Stimulated activated naive B cell treated with anti-CD40 and anti-IgM and Interleukin-4, amounts not matched to agents 10 μg/mL and 1 μg/mL and 100 μg/mL, for 72 hours (primary cell): Measurements from ENCODE around the gene BIRC5.
"Not testable (repeated sequence)": the region's sequence is repeated elsewhere in the genome, so short reads cannot be mapped to it uniquely, and the experiment has no call there.

Source experiments
- ATAC-seq, 2 donors: fragments of 150-1000 bp; cut with Tn5 transposase; replicated peaks; 2 replicates each; pipeline ENCODE4 v1.10.0; 2021; ENCODE audit warnings: moderate library complexity in 1 of 2
- DNase-seq: peaks from one replicate; pipeline ENCODE4 v3.0.0; 2021
- H3K27ac Mint-ChIP-seq: one replicate; pipeline ENCODE4 v1.8.0; 2022; ENCODE audit warnings: mild to moderate bottlenecking, mixed read lengths
- H3K27me3 Mint-ChIP-seq, 2 donors: one replicate each; pipeline ENCODE4 v1.8.0; 2022; ENCODE audit warnings: mixed read lengths in 2 of 2
- H3K36me3 Mint-ChIP-seq, 2 donors: one replicate each; pipeline ENCODE4 v1.8.0; 2022; ENCODE audit warnings: mixed read lengths in 2 of 2, mild to moderate bottlenecking in 1 of 2
- H3K4me1 Mint-ChIP-seq, 2 donors: one replicate each; pipeline ENCODE4 v1.8.0; 2022; ENCODE audit warnings: mixed read lengths in 2 of 2, mild to moderate bottlenecking in 1 of 2
- H3K4me3 Mint-ChIP-seq, 2 donors: one replicate each; pipeline ENCODE4 v1.8.0; 2022; ENCODE audit warnings: mild to moderate bottlenecking in 2 of 2, mixed read lengths in 2 of 2, moderate library complexity in 1 of 2
- H3K9me3 Mint-ChIP-seq, 2 donors: one replicate each; pipeline ENCODE4 v1.8.0; 2022; ENCODE audit warnings: mixed read lengths in 2 of 2, mild to moderate bottlenecking in 1 of 2

Gene BIRC5

DNA sequence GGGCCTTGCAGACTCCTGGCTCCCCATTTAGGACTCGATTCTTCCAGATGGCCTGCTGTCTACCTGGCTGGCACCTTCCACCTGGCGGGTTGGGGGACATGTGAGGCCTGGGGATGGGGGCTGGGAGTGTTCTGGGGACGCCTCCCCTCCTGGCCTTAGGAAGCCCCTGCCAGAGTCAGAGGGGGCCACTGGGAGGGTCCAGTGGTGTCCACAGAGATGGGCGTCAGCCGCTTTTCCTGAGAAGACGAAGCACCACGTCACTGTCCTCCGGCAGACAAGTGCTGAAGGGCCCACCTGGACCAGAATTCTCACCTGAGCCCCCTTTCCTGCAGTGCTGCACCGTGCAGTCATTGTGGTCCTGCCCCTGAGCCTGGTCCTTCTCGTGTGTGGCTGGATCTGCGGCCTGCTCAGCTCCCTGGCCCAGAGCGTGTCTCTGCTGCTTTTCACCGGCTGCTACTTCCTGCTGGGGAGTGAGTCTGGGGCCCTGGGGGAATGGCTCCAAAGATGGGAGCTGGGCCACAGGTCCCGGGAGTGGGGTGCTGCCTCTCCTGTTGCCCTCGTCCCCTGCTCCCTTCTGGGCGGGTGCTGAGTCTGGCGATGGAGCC lies 20.3 kb downstream of the BIRC5 start:
- no peaks in the 10 kb centered on the region for H3K9me3 Mint-ChIP-seq
- H3K4me3 Mint-ChIP-seq = no peak overlapping the region
- ATAC-seq (no peak), DNase-seq (no peak)
- H3K27ac Mint-ChIP-seq = no peak overlapping the region
- peaks cover 42 to 52% of the 10 kb centered on the region in 2 donors for H3K27me3 Mint-ChIP-seq
- H3K36me3 Mint-ChIP-seq = peaks cover 0 to 1% of the 10 kb centered on the region in 2 donors
- H3K4me1 Mint-ChIP-seq = peaks cover 17 to 26% of the 10 kb centered on the region in 2 donors

DNA sequence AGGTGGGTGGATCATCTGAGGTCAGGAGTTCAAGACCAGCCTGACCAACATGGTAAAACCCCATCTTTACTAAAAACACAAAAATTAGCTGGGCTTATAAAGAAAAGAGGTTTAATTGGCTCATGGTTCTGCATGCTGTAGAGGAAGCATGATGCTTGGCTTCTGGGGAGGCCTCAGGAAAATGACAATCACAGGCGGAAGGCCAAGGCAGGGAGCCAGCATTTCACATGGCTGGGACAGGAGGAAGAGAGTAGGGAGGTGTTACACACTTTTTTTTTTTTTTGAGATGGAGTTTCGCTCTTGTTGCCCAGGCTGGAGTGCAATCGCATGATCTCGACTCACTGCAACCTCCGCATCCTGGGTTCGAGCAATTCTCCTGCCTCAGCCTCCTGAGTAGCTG lies 21.0 kb downstream of the BIRC5 start:
- not testable (repeated sequence) for ATAC-seq, H3K27ac Mint-ChIP-seq, H3K9me3 Mint-ChIP-seq, H3K36me3 Mint-ChIP-seq, H3K4me3 Mint-ChIP-seq, DNase-seq
- Mint-ChIP-seq H3K27me3 (peaks cover 42 to 45% of the 10 kb centered on the region in 2 donors), H3K4me1 (peaks cover 19 to 33% of the 10 kb centered on the region in 2 donors)

DNA sequence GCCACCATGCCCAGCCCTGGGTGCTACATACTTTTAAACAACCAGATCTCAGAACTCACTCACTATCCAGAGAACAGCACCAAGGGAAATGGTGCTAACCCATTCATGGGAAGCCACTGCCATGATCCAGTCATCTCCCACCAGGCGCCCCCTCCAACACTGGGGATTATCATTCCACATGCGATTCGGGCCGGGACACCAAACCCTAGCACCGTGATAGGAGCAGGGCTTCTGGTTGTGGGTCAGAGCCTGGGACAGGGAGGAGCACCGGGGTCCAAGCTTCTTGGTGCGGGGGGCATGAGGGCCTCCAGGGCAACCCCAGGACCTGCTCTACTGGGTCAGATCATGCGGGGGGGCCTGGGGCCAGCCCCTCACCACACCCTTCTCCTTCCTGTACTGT lies 21.8 kb downstream of the BIRC5 start:
- Mint-ChIP-seq H3K4me3 (no peak overlapping the region), H3K4me1 (peaks cover 16 to 36% of the 10 kb centered on the region in 2 donors), H3K9me3 (no peaks in the 10 kb centered on the region), H3K27ac (no peak overlapping the region), H3K36me3 (peaks cover 0 to 1% of the 10 kb centered on the region in 2 donors), H3K27me3 (peaks cover 35 to 36% of the 10 kb centered on the region in 2 donors)
- no peak for DNase-seq
- no peak for ATAC-seq

DNA sequence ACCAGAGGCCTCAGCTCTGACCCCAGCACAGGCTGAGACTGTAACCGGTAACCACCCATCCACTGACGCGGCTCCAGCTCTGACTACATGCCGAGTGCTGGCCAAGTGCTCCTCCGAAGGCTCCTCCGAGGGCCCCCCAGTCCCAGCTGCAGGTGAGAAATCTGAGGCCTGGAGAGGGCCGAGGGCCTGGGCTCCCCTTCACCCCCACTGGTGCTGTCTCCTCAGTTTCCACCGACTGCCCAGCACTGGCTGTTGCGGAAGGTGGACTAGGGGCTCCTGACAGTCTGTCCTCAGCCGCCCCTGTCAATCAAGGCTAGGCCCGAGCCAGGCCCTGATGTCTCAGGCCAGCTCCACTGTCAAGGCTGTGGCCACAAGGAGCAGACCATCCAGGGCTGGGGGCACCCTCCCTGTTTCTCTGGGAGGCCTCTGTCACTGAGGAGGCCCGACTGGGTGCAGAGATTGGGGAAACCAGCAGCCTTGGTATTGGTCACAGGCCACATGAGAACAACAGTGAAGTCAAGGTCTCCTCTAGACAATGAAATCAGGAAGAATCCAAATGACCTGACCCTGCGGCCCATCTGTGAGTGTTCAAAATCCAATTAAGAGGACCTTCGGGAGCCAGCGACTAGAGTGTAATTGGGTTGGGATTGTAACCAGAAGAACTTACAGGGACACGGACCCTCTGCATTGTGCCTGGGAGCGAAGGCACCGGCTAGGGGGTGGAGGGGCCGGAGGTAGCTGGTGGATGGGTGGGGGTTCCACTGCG lies 22.5 kb downstream of the BIRC5 start:
- peak overlapping the region; percentile 51 for H3K27ac Mint-ChIP-seq
- ATAC-seq = no peak
- H3K27me3 Mint-ChIP-seq = peaks cover 28 to 30% of the 10 kb centered on the region in 2 donors
- H3K4me3 Mint-ChIP-seq = no peak overlapping the region
- DNase-seq = no peak
- peaks cover 0 to 2% of the 10 kb centered on the region in 2 donors for H3K9me3 Mint-ChIP-seq
- peaks cover 0 to 1% of the 10 kb centered on the region in 2 donors for H3K36me3 Mint-ChIP-seq
- H3K4me1 Mint-ChIP-seq = peaks cover 17 to 35% of the 10 kb centered on the region in 2 donors

DNA sequence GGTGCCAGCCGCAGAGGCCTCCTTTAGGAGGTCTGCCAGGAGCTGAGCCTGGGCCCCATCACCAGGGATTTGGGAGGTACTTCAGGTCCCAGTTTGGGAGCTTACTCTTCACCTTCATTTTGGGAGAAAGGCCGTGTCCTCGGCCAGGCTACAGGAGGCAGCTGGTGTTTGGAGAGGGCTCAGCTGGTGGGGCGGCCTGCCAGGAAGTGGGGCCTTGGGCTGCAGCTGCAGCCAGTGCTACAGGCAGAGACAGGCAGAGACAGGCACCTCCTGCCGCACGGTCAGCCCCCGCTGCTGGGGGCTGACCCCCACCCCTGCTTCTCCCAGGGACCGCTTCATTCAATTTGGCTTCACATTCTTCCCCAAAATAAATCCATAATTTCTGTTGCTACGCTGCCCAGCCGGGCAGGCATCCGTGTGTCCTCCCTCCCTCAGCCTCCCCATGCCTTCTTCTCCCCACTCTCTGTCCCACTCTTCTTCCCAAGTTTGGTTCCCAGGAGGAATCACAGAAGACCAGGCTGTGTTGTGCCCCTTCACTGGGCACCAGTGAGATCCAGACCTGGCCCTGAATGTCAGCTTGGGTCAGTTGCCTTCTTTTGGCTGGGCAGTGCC lies 23.5 kb downstream of the BIRC5 start:
- Mint-ChIP-seq H3K27me3 (peaks cover 20% of the 10 kb centered on the region in 2 donors), H3K36me3 (peaks cover 0 to under 1% of the 10 kb centered on the region in 2 donors), H3K4me1 (peaks cover 20 to 35% of the 10 kb centered on the region in 2 donors), H3K4me3 (no peak overlapping the region), H3K27ac (no peak overlapping the region), H3K9me3 (peaks cover 0 to 3% of the 10 kb centered on the region in 2 donors)
- ATAC-seq (no peak), DNase-seq (no peak)

DNA sequence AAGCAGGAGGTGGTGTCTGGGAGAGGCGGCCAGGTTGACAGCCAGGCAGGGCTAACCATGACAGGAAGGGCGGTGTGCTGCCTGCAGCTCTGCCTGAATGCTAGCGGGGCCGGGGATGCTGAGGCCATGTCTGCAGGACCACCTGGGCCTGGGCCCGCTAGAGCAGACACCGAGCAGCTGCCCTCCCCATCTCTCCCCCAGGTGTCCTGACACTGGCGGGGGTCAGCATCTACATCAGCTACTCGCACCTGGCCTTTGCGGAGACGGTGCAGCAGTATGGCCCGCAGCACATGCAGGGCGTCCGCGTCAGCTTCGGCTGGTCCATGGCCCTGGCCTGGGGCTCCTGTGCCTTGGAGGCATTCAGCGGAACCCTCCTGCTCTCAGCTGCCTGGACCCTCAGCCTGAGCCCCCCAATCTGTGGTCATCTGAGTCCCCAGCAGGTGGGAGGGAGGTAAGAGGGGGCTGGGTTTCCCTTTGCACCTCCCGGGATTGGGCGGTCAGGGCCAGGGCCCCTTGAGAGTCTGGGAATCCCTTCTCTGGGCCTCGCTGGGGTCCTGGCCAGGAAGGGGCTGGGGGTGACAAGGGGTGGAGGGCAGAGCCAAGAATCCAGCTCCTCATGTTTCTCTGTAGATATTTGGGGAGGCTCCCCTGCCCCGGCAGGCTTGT lies 24.9 kb downstream of the BIRC5 start:
- DNase-seq (no peak), ATAC-seq (no peak)
- Mint-ChIP-seq H3K27me3 (peaks cover 9 to 11% of the 10 kb centered on the region in 2 donors), H3K36me3 (no peaks in the 10 kb centered on the region), H3K4me1 (peaks cover 22 to 37% of the 10 kb centered on the region in 2 donors), H3K4me3 (no peak overlapping the region), H3K9me3 (peaks cover 3% of the 10 kb centered on the region in 2 donors), H3K27ac (no peak overlapping the region)

DNA sequence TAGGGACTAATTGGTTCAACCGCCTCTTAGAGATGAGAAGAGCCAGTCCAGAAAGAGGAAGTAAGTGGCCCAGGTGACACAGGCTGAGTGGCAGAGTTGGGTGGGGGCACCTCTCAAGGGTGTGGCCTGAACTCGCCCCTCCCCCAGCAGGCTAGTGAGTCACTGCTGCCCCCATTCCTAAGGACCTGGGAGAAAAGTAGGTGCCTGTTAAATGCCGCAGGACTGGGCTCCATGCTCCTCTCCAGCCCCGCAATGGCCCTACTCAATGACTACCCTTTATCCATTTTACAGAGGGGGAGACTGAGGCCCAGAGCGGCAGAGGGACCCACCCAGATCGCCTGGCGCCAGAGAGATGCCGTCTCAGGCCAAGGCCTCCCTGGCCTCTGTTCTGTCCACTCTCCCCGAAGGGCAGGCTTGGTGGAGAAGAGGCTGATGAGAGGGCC lies 25.5 kb downstream of the BIRC5 start:
- Mint-ChIP-seq H3K27me3 (peaks cover 4 to 6% of the 10 kb centered on the region in 2 donors), H3K27ac (no peak overlapping the region), H3K4me3 (no peak overlapping the region), H3K4me1 (peaks cover 25 to 37% of the 10 kb centered on the region in 2 donors), H3K36me3 (no peaks in the 10 kb centered on the region), H3K9me3 (peaks cover 3% of the 10 kb centered on the region in 2 donors)
- ATAC-seq (peak; percentile 39 to 79), DNase-seq (no peak)

DNA sequence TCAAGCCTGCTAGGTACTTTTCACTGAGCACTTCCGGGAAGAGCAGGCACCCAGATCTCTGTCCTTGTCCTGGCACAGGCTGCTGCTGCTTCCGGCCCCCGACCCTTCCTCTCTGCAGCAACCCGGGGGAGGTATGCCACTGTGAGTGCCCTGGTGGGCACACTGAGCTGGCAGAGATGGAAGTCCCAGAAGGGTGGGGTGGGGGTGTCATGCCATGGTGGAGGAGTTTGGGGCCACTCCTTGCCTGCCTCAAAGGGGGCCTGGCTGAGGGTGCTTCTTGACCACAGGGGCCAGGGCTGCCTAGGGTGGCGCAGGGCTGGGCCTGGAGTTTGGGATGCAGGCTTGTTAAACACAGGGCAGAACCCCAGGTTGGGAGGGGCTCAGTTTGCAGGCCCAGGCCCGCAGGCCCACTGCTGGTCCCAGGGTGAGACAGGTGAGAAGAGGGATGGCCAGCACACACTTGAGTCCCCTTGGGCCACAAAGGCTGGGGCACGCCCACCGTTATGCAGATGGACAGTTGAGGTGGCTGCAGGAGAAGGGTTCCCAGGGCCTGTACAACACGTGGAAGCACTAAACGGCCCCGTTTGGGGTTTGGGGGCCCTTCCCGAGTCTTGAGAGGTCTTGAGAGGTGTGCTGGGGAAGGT lies 26.1 kb downstream of the BIRC5 start:
- peaks cover 3% of the 10 kb centered on the region in 2 donors for H3K9me3 Mint-ChIP-seq
- no peak overlapping the region for H3K4me3 Mint-ChIP-seq
- H3K36me3 Mint-ChIP-seq = no peaks in the 10 kb centered on the region
- ATAC-seq (no peak), DNase-seq (no peak)
- H3K27ac Mint-ChIP-seq = no peak overlapping the region
- H3K27me3 Mint-ChIP-seq = peaks cover 0 to under 1% of the 10 kb centered on the region in 2 donors
- H3K4me1 Mint-ChIP-seq = peaks cover 25 to 37% of the 10 kb centered on the region in 2 donors

DNA sequence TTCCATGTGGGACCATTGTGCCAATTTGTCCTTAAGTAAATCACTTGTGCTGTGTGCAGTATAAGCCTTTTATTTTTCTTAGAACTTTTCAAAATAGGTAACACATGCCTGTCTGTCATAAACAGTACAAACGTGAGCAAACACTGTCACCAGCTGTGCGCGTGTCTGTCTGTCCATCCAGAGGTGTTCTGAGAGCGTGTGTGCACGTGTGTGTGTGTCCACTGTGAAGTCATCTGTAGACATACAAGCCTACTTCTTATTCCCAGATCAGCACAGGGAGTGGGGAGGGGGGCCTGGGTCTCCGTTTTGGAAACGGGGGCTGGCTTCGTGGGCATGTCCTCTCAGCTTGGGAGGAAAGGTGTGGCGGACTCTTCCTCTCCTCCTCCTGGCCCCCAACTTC lies 26.8 kb downstream of the BIRC5 start:
- Mint-ChIP-seq H3K9me3 (peaks cover 3 to 7% of the 10 kb centered on the region in 2 donors), H3K36me3 (no peaks in the 10 kb centered on the region)

DNA sequence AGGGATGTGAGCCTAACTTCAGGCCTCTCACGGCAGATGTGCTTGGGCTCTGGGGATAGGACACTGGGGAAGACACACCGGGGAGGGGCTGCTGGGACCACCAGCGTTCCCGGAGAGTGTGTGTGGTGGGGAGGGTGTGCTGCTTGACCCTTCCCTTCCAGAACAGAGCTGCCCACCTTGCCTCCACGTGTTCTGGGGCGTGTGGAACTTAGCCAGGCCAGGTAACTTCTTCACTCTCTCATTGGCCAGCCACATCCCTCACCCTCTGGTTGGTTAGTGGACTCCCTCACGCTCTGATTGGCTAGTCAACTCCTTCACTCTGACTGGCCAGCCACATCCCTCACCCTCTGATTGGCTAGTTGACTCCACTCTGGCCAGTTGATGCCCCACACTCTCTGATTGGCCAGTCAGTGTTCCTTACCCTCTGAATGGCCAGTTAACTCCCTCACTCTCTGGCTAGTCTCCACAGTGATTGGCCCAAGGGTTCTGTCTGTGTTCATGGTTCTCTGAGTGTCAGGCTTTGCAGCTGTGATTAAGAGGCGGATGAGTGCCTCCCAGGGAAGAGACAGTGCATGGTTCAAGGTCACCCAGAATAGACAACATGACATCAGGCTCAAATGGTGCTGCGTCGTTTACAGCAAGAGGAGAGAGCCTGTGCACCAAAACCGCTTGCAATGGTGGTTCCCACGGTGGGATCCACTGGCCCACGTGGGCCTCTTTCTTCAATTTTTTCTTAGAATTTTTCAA lies 27.4 kb downstream of the BIRC5 start:
- Mint-ChIP-seq H3K4me1 (peaks cover 25 to 37% of the 10 kb centered on the region in 2 donors), H3K9me3 (peaks cover 3 to 7% of the 10 kb centered on the region in 2 donors), H3K36me3 (no peaks in the 10 kb centered on the region), H3K27me3 (no peaks in the 10 kb centered on the region), H3K4me3 (no peak overlapping the region), H3K27ac (peak overlapping the region; percentile 90)
- DNase-seq (no peak), ATAC-seq (no peak)

More for the DNA sequence above, 26.8 kb downstream of the BIRC5 start:
- Mint-ChIP-seq H3K4me3 (no peak overlapping the region), H3K27ac (no peak overlapping the region), H3K27me3 (no peaks in the 10 kb centered on the region), H3K4me1 (peaks cover 25 to 37% of the 10 kb centered on the region in 2 donors)
- ATAC-seq = no peak
- no peak for DNase-seq

DNA sequence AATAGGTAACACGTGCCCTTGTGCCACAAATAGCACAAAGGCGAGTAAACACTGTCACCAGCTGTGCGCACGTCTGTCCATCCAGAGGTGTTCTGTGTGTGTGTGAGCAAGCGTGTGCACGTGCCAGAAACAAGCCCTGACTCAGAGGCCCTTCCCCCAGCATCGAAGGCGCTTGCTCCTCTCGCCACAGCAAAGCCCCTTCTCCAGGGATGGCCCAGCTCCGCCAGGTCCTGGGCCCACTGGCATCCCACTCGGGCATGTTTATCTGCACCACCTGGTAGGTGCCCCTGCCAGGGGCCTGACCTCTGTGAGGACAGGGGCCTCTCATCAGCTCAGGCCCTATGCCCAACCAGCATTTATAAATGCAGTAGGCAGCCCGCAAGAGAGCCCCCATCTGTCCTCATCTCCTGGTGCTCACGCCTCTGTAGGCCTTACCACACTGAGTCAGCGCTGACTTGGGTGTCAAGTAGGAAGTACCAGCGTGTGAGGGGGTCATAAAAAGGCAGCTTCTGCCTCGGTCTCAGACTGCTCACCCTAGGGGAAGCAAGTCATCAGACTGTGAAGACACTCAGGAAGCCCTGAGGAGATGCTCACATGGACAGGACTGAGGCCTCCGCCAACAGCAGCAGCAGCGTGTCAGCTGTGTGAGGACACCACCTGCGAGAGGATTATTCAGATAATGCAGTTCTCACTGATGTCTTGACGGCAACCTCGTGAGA lies 28.1 kb downstream of the BIRC5 start:
- Mint-ChIP-seq H3K36me3 (no peaks in the 10 kb centered on the region), H3K27ac (peak overlapping the region; percentile 93), H3K9me3 (peaks cover 3 to 7% of the 10 kb centered on the region in 2 donors), H3K4me1 (peaks cover 25 to 37% of the 10 kb centered on the region in 2 donors), H3K4me3 (no peak overlapping the region), H3K27me3 (no peaks in the 10 kb centered on the region)
- DNase-seq = peak; percentile 61
- peak; percentile 82 to 87 for ATAC-seq

DNA sequence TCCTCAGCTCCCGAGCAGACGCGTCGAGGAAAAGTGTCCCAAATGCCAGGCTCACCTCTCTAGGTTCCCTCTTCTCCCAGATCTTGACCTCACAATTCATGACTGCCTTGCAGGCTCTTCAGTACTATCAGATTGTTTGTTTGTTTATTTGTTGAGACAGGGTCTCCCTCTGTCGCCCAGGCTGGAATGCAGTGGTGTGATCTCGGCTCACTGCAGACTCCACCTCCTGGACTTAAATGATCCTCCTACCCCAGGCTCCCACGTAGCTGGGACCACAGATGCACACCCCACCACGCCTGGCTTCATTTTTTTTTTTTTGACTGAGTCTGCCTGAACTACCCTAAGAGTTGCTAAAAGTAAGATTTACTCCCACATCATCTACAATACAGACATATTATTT lies 33.3 kb downstream of the BIRC5 start:
- Mint-ChIP-seq H3K27ac (no peak overlapping the region), H3K4me1 (peaks cover 28 to 33% of the 10 kb centered on the region in 2 donors), H3K36me3 (no peaks in the 10 kb centered on the region), H3K27me3 (peaks cover 0 to 11% of the 10 kb centered on the region in 2 donors), H3K4me3 (no peak overlapping the region), H3K9me3 (peaks cover 0 to 7% of the 10 kb centered on the region in 2 donors)
- no peak for ATAC-seq
- DNase-seq = no peak
